Right cardiac atrium (tissue), 5 donors: ENCODE results near the gene PRM1. TPM values are rescaled to one million over a fixed set of nuclear protein-coding genes. Genes with fewer than 3 reads are reported as not detected.
"Not testable (repeated sequence)": the region's sequence is repeated elsewhere in the genome, so short reads cannot be mapped to it uniquely, and the experiment has no call there.

Experiments
- ATAC-seq, 2 donors: fragments of 200-7000 bp; cut with Tn5 transposase; one replicate each; pipeline versions ENCODE4 v1.8.0 to v1.9.1; 2020; ENCODE audit warnings: moderate library complexity in 2 of 2, mild to moderate bottlenecking in 1 of 2
- DNase-seq, 3 donors: peaks; one replicate each; pipeline ENCODE4 v3.0.0-alpha.2; 2020
- H3K27ac ChIP-seq: one replicate; pipeline ENCODE4 v1.5.1; 2013; ENCODE audit warnings: mild to moderate bottlenecking, low read length, control low read depth, moderate library complexity
- H3K27me3 ChIP-seq: one replicate; pipeline ENCODE4 v1.6.1; 2013; ENCODE audit not compliant: control insufficient read depth, insufficient read depth
- H3K4me1 ChIP-seq: one replicate; pipeline ENCODE4 v1.6.1; 2013; ENCODE audit warnings: low read length; ENCODE audit not compliant: control insufficient read depth, insufficient read depth
- H3K4me3 ChIP-seq: one replicate; pipeline ENCODE4 v1.5.1; 2013; ENCODE audit warnings: low read length, control low read depth
- H3K9me3 ChIP-seq: one replicate; pipeline ENCODE4 v1.6.1; 2013; ENCODE audit warnings: low read length; ENCODE audit not compliant: control insufficient read depth
- WGBS: extraction: QIAGEN DNeasy Blood & Tissue Kit; methylation state at CpG from one replicate; pipeline ENCODE4 v1.1.7; 2013; 5-methylcytosine and 5-hydroxymethylcytosine counted together
- intact Hi-C, 4 donors: fragments of 100-400 bp; cut with DNase I; formaldehyde crosslinking; loops; one replicate each; pipeline versions ENCODE4 v1.11.0 to v1.14.0; 2022 to 2023
- polyA plus RNA-seq: library from polyadenylated mRNA; stranded (reverse); fragments of 200-250 nt; gene quantifications from one replicate; pipeline ENCODE4 v1.2.3, GENCODE V29; 2013
- total RNA-seq, 4 donors: library from RNA; stranded (reverse); fragmentation: NEBNext Ultra II Directional; extraction: Animal tissue kit (Norgen Biotek cat#: 25700); gene quantifications; one replicate each; pipeline ENCODE4 v1.2.1, GENCODE V29; 2021
- donor health status: healthy with polysubstance abuse.
- donor health status: DM: no; HTN: yes; CAD: no.
- donor health status: DM: no; HTN: no; CAD: no.
- donor health status: DM: no; HTN: yes; CAD: no; lungs with severe emphysema.
- donor health status: DM: yes; HTN: yes; CAD: no.

Gene PRM1
- total and polyA plus RNA-seq, 5 donors = not detected

- intact Hi-C loops = no loop called here
- no peaks in the 10 kb centered on the region for H3K9me3 ChIP-seq
- no peak for ATAC-seq
- no peaks in the 10 kb centered on the region for H3K27me3 ChIP-seq
- H3K4me3 ChIP-seq = no peak overlapping the region
- DNase-seq = no peak
- H3K4me1 ChIP-seq = no peaks in the 10 kb centered on the region
- no peak overlapping the region for H3K27ac ChIP-seq
- WGBS = 87% methylated on average over 7 of the region's 7 CpGs
These were observed 11.1 kb upstream of the PRM1 start for GRCh38 chr16:11292076-11292748.

GRCh38 chr16:11291091-11291703, 10.1 kb upstream of the PRM1 start:
- no peak for ATAC-seq
- H3K27ac ChIP-seq = no peak overlapping the region

GRCh38 chr16:11290102-11290893, 9.2 kb upstream of the PRM1 start:
- 94% methylated on average over 8 of the region's 8 CpGs for WGBS
- ATAC-seq (no peak), DNase-seq (no peak)
- Histone ChIP-seq H3K4me1 (no peaks in the 10 kb centered on the region), H3K9me3 (no peaks in the 10 kb centered on the region), H3K4me3 (no peak overlapping the region), H3K27ac (no peak overlapping the region), H3K27me3 (no peaks in the 10 kb centered on the region)
- intact Hi-C loops = no loop called here

More at GRCh38 chr16:11291091-11291703, 10.1 kb upstream of the PRM1 start:
- Histone ChIP-seq H3K27me3 (no peaks in the 10 kb centered on the region), H3K9me3 (no peaks in the 10 kb centered on the region), H3K4me3 (no peak overlapping the region), H3K4me1 (no peaks in the 10 kb centered on the region)
- 68% methylated on average over 10 of the region's 10 CpGs for WGBS
- no peak for DNase-seq
- intact Hi-C loops = no loop called here

DNA sequence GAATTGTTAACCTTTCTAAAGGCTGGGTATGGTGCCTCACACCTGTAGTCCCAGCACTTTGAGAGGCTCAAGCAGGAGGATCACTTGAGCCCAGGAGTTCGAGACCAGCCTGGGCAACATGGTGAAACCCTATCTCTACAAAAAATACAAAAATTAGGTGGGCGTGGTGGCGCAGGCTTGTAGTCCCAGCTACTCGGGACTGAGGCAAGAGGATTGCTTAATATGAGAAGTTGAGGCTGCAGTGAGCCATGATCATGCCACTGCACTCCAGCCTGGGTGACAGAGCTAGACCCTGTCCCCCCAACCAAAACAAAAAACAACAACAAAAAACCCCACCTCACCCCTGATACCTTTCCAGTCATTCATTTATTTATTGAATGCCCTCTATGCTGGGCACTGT, 8.6 kb upstream of the PRM1 start:
- H3K4me3 ChIP-seq, H3K27me3 ChIP-seq, DNase-seq, intact Hi-C loops, H3K27ac ChIP-seq, H3K9me3 ChIP-seq, ATAC-seq, H3K4me1 ChIP-seq: not testable (repeated sequence)
- WGBS = 88% methylated on average over 4 of the region's 4 CpGs

DNA sequence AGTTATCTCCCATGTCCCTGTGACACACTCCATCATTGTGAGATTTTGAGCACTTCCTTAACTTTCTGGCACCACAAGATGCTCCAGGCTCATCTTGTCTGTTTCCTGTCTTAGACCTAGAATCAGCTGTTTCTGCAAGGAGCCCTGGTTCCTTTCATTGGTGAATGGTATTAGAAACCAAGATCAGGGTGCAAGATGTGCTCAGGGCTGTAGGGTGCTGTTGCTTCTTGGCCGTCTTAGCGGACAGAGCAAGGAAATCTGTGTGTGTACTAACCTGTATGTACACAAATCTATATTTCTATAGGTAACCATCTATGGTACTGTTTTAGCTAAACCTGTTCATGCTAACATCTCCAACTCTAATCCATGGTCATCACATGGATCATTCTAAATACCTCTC, 8.1 kb upstream of the PRM1 start:
- Histone ChIP-seq H3K27ac (no peak overlapping the region), H3K4me1 (no peaks in the 10 kb centered on the region), H3K27me3 (no peaks in the 10 kb centered on the region), H3K4me3 (no peak overlapping the region), H3K9me3 (no peaks in the 10 kb centered on the region)
- DNase-seq (no peak), ATAC-seq (no peak)
- intact Hi-C loops = no loop called here
- WGBS = 97% methylated on average over 2 of the region's 2 CpGs

DNA sequence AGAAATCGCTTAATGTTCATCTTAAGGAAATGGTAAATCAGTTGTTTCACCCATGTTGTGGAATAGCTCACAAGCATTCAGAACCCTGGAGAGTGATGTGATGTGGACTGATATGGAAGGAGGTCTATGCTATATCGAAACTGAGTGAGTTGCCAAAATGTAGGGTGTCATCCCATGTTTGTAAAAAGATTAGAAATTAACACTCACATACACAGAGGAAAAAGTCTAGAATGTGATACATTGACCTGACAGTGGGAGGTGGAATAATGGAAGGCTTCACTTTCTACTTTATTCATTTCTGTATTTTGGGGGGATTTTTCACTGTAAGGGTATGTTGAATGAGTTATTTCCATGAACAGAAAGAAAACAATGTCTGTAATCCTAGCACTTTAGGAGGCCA, 4.7 kb upstream of the PRM1 start:
- intact Hi-C loops = no loop called here
- H3K4me3 ChIP-seq = no peak overlapping the region
- 79% methylated on average over 2 of the region's 2 CpGs for WGBS
- H3K27ac ChIP-seq = no peak overlapping the region
- no peaks in the 10 kb centered on the region for H3K9me3 ChIP-seq
- H3K4me1 ChIP-seq = no peaks in the 10 kb centered on the region
- ATAC-seq = no peak
- H3K27me3 ChIP-seq = no peaks in the 10 kb centered on the region
- no peak for DNase-seq

DNA sequence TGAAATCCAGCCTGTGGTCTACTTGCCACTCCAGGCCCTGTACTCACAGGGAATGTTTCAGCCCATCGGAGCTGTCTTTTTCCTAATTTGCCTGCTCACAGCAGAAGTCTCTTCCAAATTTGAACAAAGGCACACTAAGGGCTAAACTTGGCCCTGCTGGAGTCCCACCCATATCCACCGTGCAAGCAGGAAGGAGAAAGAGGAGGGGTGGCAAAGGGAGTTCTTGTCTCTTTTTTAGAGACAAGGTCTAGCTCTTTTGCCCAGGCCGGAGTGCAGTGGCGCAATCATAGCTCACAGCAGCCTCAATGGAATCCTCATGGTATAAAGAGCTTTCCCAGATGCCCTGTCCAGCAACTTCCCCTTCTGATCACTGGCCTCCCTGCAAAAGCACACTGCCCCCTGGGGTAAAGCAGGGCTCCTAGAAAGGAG, 2.7 kb upstream of the PRM1 start:
- intact Hi-C loops = no loop called here
- H3K9me3 ChIP-seq = no peaks in the 10 kb centered on the region
- DNase-seq = no peak
- no peak for ATAC-seq
- no peaks in the 10 kb centered on the region for H3K4me1 ChIP-seq
- no peaks in the 10 kb centered on the region for H3K27me3 ChIP-seq
- H3K4me3 ChIP-seq = no peak overlapping the region
- WGBS = 51% methylated on average over 4 of the region's 4 CpGs
- H3K27ac ChIP-seq = no peak overlapping the region

GRCh38 chr16:11278681-11279628, 2.2 kb downstream of the PRM1 start:
- DNase-seq (no peak), ATAC-seq (no peak)
- intact Hi-C loops = loop anchor here in 1 of 4 donors (10.0 kb wide), 1 partner anchor 76 kb away; no protein-coding TSS in a partner anchor
- Histone ChIP-seq H3K4me1 (no peaks in the 10 kb centered on the region), H3K4me3 (no peak overlapping the region), H3K9me3 (no peaks in the 10 kb centered on the region), H3K27ac (no peak overlapping the region), H3K27me3 (no peaks in the 10 kb centered on the region)
- WGBS = 80% methylated on average over 7 of the region's 7 CpGs

GRCh38 chr16:11277607-11278337, 3.4 kb downstream of the PRM1 start:
- 90% methylated on average over 12 of the region's 12 CpGs for WGBS
- Histone ChIP-seq H3K27me3 (no peaks in the 10 kb centered on the region), H3K4me3 (no peak overlapping the region), H3K27ac (no peak overlapping the region), H3K4me1 (no peaks in the 10 kb centered on the region), H3K9me3 (no peaks in the 10 kb centered on the region)
- intact Hi-C loops = loop anchor here in 1 of 4 donors (10.0 kb wide), 1 partner anchor 77 kb away; no protein-coding TSS in a partner anchor
- ATAC-seq (no peak), DNase-seq (no peak)
